Measurements from ENCODE around the gene OCA2.

OCA2 gene

GRCh38 chr15:27798807-27799206 lies 300.3 kb downstream of the OCA2 start:
- Histone ChIP-seq H3K9ac (ENCODE audit: low read depth, low read length) (0 out of 2 replicates have a peak overlapping the region, but pooled peaks have one; percentile 47), H3K9me3 (ENCODE audit: insufficient read depth, low read depth, low read length) (no peaks in the 10 kb centered on the region), H3K4me3 (ENCODE audit: low read length) (no peak overlapping the region), H3K4me1 (ENCODE audit: insufficient read depth, low read length) (peaks cover 26% of the 10 kb centered on the region), H3K27me3 (ENCODE audit: insufficient read depth, low read length) (no peaks in the 10 kb centered on the region), H3K27ac (ENCODE audit: low read depth, low read length) (peak overlapping the region; percentile 47; the same call in 1 of the 2 replicates), H3K36me3 (ENCODE audit: insufficient read depth, low read length) (no peaks in the 10 kb centered on the region)
- 51% methylated on average over 5 of the region's 5 CpGs for WGBS

GRCh38 chr15:27797765-27798164 lies 301.4 kb downstream of the OCA2 start:
- Histone ChIP-seq H3K27me3 (ENCODE audit: insufficient read depth, low read length) (no peaks in the 10 kb centered on the region), H3K36me3 (ENCODE audit: insufficient read depth, low read length) (no peaks in the 10 kb centered on the region), H3K4me3 (ENCODE audit: low read length) (no peak overlapping the region), H3K27ac (ENCODE audit: low read depth, low read length) (no peak overlapping the region), H3K4me1 (ENCODE audit: insufficient read depth, low read length) (peaks cover 26% of the 10 kb centered on the region), H3K9me3 (ENCODE audit: insufficient read depth, low read depth, low read length) (no peaks in the 10 kb centered on the region), H3K9ac (ENCODE audit: low read depth, low read length) (no peak overlapping the region)
- 95% methylated on average over 8 of the region's 8 CpGs for WGBS

GRCh38 chr15:27796405-27797320 lies 302.5 kb downstream of the OCA2 start:
- Histone ChIP-seq H3K27ac (ENCODE audit: low read depth, low read length) (no peak overlapping the region), H3K4me3 (ENCODE audit: low read length) (no peak overlapping the region), H3K9ac (ENCODE audit: low read depth, low read length) (no peak overlapping the region), H3K9me3 (ENCODE audit: insufficient read depth, low read depth, low read length) (no peaks in the 10 kb centered on the region), H3K36me3 (ENCODE audit: insufficient read depth, low read length) (no peaks in the 10 kb centered on the region), H3K27me3 (ENCODE audit: insufficient read depth, low read length) (no peaks in the 10 kb centered on the region), H3K4me1 (ENCODE audit: insufficient read depth, low read length) (peaks cover 26% of the 10 kb centered on the region)
- 88% methylated on average over 17 of the region's 17 CpGs for WGBS

GRCh38 chr15:27792756-27793264 lies 306.3 kb downstream of the OCA2 start:
- Histone ChIP-seq H3K9me3 (ENCODE audit: insufficient read depth, low read depth, low read length) (no peaks in the 10 kb centered on the region), H3K27me3 (ENCODE audit: insufficient read depth, low read length) (no peaks in the 10 kb centered on the region), H3K27ac (ENCODE audit: low read depth, low read length) (no peak overlapping the region), H3K36me3 (ENCODE audit: insufficient read depth, low read length) (no peaks in the 10 kb centered on the region), H3K4me3 (ENCODE audit: low read length) (no peak overlapping the region), H3K9ac (ENCODE audit: low read depth, low read length) (no peak overlapping the region), H3K4me1 (ENCODE audit: insufficient read depth, low read length) (peaks cover 11% of the 10 kb centered on the region)
- 93% methylated on average over 10 of the region's 10 CpGs for WGBS

- Histone ChIP-seq H3K4me1 (ENCODE audit: insufficient read depth, low read length) (0 out of 2 replicates have a peak, but pooled peaks cover 6% of the 10 kb centered on the region), H3K27me3 (ENCODE audit: insufficient read depth, low read length) (no peaks in the 10 kb centered on the region), H3K36me3 (ENCODE audit: insufficient read depth, low read length) (no peaks in the 10 kb centered on the region), H3K27ac (ENCODE audit: low read depth, low read length) (no peak overlapping the region), H3K9me3 (ENCODE audit: insufficient read depth, low read depth, low read length) (no peaks in the 10 kb centered on the region), H3K4me3 (ENCODE audit: low read length) (no peak overlapping the region), H3K9ac (ENCODE audit: low read depth, low read length) (no peak overlapping the region)
- no CpG with 5 or more reads among the region's 1 CpG for WGBS
Measured at GRCh38 chr15:27790270-27790669, 308.8 kb downstream of the OCA2 start.

GRCh38 chr15:27787931-27788330 lies 311.2 kb downstream of the OCA2 start:
- Histone ChIP-seq H3K4me1 (ENCODE audit: insufficient read depth, low read length) (0 out of 2 replicates have a peak, but pooled peaks cover 6% of the 10 kb centered on the region), H3K4me3 (ENCODE audit: low read length) (no peak overlapping the region), H3K36me3 (ENCODE audit: insufficient read depth, low read length) (no peaks in the 10 kb centered on the region), H3K9ac (ENCODE audit: low read depth, low read length) (no peak overlapping the region), H3K27me3 (ENCODE audit: insufficient read depth, low read length) (no peaks in the 10 kb centered on the region), H3K9me3 (ENCODE audit: insufficient read depth, low read depth, low read length) (no peaks in the 10 kb centered on the region), H3K27ac (ENCODE audit: low read depth, low read length) (no peak overlapping the region)
- 83% methylated on average over 1 of the region's 1 CpG for WGBS

- Histone ChIP-seq H3K9ac (ENCODE audit: low read depth, low read length) (no peak overlapping the region), H3K27me3 (ENCODE audit: insufficient read depth, low read length) (no peaks in the 10 kb centered on the region), H3K9me3 (ENCODE audit: insufficient read depth, low read depth, low read length) (no peaks in the 10 kb centered on the region), H3K36me3 (ENCODE audit: insufficient read depth, low read length) (no peaks in the 10 kb centered on the region), H3K27ac (ENCODE audit: low read depth, low read length) (no peak overlapping the region), H3K4me3 (ENCODE audit: low read length) (no peak overlapping the region), H3K4me1 (ENCODE audit: insufficient read depth, low read length) (0 out of 2 replicates have a peak, but pooled peaks cover 6% of the 10 kb centered on the region)
- 87% methylated on average over 6 of the region's 6 CpGs for WGBS
Measured at GRCh38 chr15:27784107-27784506, 315.0 kb downstream of the OCA2 start.

GRCh38 chr15:27783678-27784077 lies 315.4 kb downstream of the OCA2 start:
- H3K4me3 ChIP-seq (ENCODE audit: low read length), result no peak overlapping the region
- 73% methylated on average over 3 of the region's 3 CpGs for WGBS

GRCh38 chr15:27782125-27782524 lies 317.0 kb downstream of the OCA2 start:
- no peak overlapping the region for H3K4me3 ChIP-seq (ENCODE audit: low read length)
- H3K4me1 ChIP-seq (ENCODE audit: insufficient read depth, low read length), result 0 out of 2 replicates have a peak, but pooled peaks cover 2% of the 10 kb centered on the region
- WGBS, result 100% methylated on average over 1 of the region's 2 CpGs
- no peak overlapping the region for H3K27ac ChIP-seq (ENCODE audit: low read depth, low read length)
- no peaks in the 10 kb centered on the region for H3K36me3 ChIP-seq (ENCODE audit: insufficient read depth, low read length)
- no peak overlapping the region for H3K9ac ChIP-seq (ENCODE audit: low read depth, low read length)
- H3K9me3 ChIP-seq (ENCODE audit: insufficient read depth, low read depth, low read length), result no peaks in the 10 kb centered on the region
- no peaks in the 10 kb centered on the region for H3K27me3 ChIP-seq (ENCODE audit: insufficient read depth, low read length)

More at GRCh38 chr15:27783678-27784077, 315.4 kb downstream of the OCA2 start:
- H3K27me3 ChIP-seq (ENCODE audit: insufficient read depth, low read length), result no peaks in the 10 kb centered on the region
- no peak overlapping the region for H3K27ac ChIP-seq (ENCODE audit: low read depth, low read length)
- no peaks in the 10 kb centered on the region for H3K36me3 ChIP-seq (ENCODE audit: insufficient read depth, low read length)
- no peak overlapping the region for H3K9ac ChIP-seq (ENCODE audit: low read depth, low read length)
- no peaks in the 10 kb centered on the region for H3K9me3 ChIP-seq (ENCODE audit: insufficient read depth, low read depth, low read length)
- H3K4me1 ChIP-seq (ENCODE audit: insufficient read depth, low read length), result 0 out of 2 replicates have a peak, but pooled peaks cover 6% of the 10 kb centered on the region

- Histone ChIP-seq H3K4me1 (ENCODE audit: insufficient read depth, low read length) (no peaks in the 10 kb centered on the region), H3K27ac (ENCODE audit: low read depth, low read length) (no peak overlapping the region), H3K9me3 (ENCODE audit: insufficient read depth, low read depth, low read length) (no peaks in the 10 kb centered on the region), H3K4me3 (ENCODE audit: low read length) (no peak overlapping the region), H3K9ac (ENCODE audit: low read depth, low read length) (no peak overlapping the region), H3K27me3 (ENCODE audit: insufficient read depth, low read length) (no peaks in the 10 kb centered on the region), H3K36me3 (ENCODE audit: insufficient read depth, low read length) (no peaks in the 10 kb centered on the region)
- WGBS, result 94% methylated on average over 15 of the region's 15 CpGs
Measured at GRCh38 chr15:27776501-27776900, 322.6 kb downstream of the OCA2 start.

GRCh38 chr15:27774638-27775037 lies 324.5 kb downstream of the OCA2 start:
- Histone ChIP-seq H3K27ac (ENCODE audit: low read depth, low read length) (no peak overlapping the region), H3K27me3 (ENCODE audit: insufficient read depth, low read length) (no peaks in the 10 kb centered on the region), H3K4me3 (ENCODE audit: low read length) (no peak overlapping the region), H3K9ac (ENCODE audit: low read depth, low read length) (no peak overlapping the region), H3K9me3 (ENCODE audit: insufficient read depth, low read depth, low read length) (no peaks in the 10 kb centered on the region), H3K4me1 (ENCODE audit: insufficient read depth, low read length) (no peaks in the 10 kb centered on the region), H3K36me3 (ENCODE audit: insufficient read depth, low read length) (no peaks in the 10 kb centered on the region)
- WGBS, result 96% methylated on average over 9 of the region's 9 CpGs

Data from HUES64 (cell line).